HepG2 (cell line): Measurements from ENCODE around the gene SYDE2. TPM values are rescaled to one million over a fixed set of nuclear protein-coding genes. Genes with fewer than 3 reads are reported as not detected.

Source experiments
- ATAC-seq: fragments of 200-7000 bp; cut with Tn5 transposase; 3 replicates; pipeline ENCODE4 v1.9.1; 2020; ENCODE audit warnings: mild to moderate bottlenecking, moderate library complexity
- BruUV-seq: library from RNA; stranded (reverse); fragments of 400-500 nt; replicated peaks from 2 replicates; lab custom pipeline; 2021; lab: Mats Ljungman, UMichigan
- CTCF ChIA-PET: fragments of 300-600 bp; formaldehyde crosslinking; extraction: SDS; loops from one replicate; lab custom pipeline; 2021; ENCODE audit warnings: low total read pairs, inconsistent platforms, low intra/inter-chr PET ratio; lab: Yijun Ruan, JAX
- POLR2A ChIA-PET: fragments of 350-600 bp; sonication (Branson Sonifier 250); formaldehyde crosslinking; loops from one replicate; lab custom pipeline; 2020; ENCODE audit warnings: antibody characterized with exemption, inconsistent platforms; lab: Yijun Ruan, JAX
- DNase-seq: peaks from one replicate; pipeline ENCODE4 v3.0.0-alpha.2; 2015; ENCODE audit warnings: low spot score
- FAIRE-seq: peaks from 3 replicates; lab custom pipeline; 2011; peaks lifted over from hg19 to GRCh38; lab: Jason Lieb, UNC
- H2AFZ ChIP-seq: one replicate; pipeline ENCODE4 v1.6.1; 2011; ENCODE audit warnings: low read length, inconsistent platforms
- H3K27ac ChIP-seq: fragments of 300-600 bp; 3 replicates; pipeline ENCODE4 v1.8.0; 2011; ENCODE audit warnings: mixed run types, mild to moderate bottlenecking, mixed read lengths, low read length, inconsistent platforms; ENCODE audit not compliant: insufficient read depth; ENCODE audit errors: extremely low read length
- H3K27me3 ChIP-seq, 2 experiments: fragments of 200-600 bp in 1 of 2; 2 replicates in 1 of 2; 3 replicates in 1 of 2; pipeline versions ENCODE4 v1.6.0 to v1.8.0; 2011; ENCODE audit warnings: low read length in 2 of 2, mild to moderate bottlenecking in 2 of 2, moderate library complexity in 2 of 2, inconsistent platforms in 1 of 2; ENCODE audit not compliant: insufficient read depth in 2 of 2, control insufficient read depth in 1 of 2
- H3K36me3 ChIP-seq, 2 experiments: fragments of 200-600 bp in 1 of 2; replicated peaks in 1 of 2; 2 replicates in 1 of 2; 3 replicates in 1 of 2; pipeline versions ENCODE4 v1.5.1 to v1.8.0; 2011; ENCODE audit warnings: low read length in 2 of 2, inconsistent platforms in 1 of 2; ENCODE audit not compliant: insufficient read depth in 2 of 2, control insufficient read depth in 1 of 2
- H3K4me1 ChIP-seq: 2 replicates; pipeline ENCODE4 v1.5.1; 2012; ENCODE audit warnings: low read length, inconsistent platforms; ENCODE audit not compliant: insufficient read depth
- H3K4me2 ChIP-seq: 2 replicates; pipeline ENCODE4 v1.6.0; 2011; ENCODE audit warnings: low read depth, low read length, inconsistent platforms
- H3K4me3 ChIP-seq, 3 experiments: fragments of 200-600 bp in 1 of 3; sonication (generic), shearing (Covaris generic) in 1 of 3; replicated peaks in 1 of 3; 2 replicates each; pipeline ENCODE4 v1.5.1; 2011 to 2016; ENCODE audit warnings: low read length in 3 of 3, inconsistent platforms in 2 of 3, low read depth in 2 of 3, mild to moderate bottlenecking in 2 of 3, control low read depth in 1 of 3, mixed read lengths in 1 of 3; ENCODE audit not compliant: insufficient read depth in 1 of 3
- H3K79me2 ChIP-seq: one replicate; pipeline ENCODE4 v1.6.1; 2011; ENCODE audit warnings: low read length, inconsistent platforms; ENCODE audit not compliant: insufficient read depth
- H3K9ac ChIP-seq: 2 replicates; pipeline ENCODE4 v1.6.0; 2011; ENCODE audit warnings: mild to moderate bottlenecking, low read depth, low read length, inconsistent platforms; ENCODE audit not compliant: insufficient read depth
- H3K9me3 ChIP-seq: 2 replicates; pipeline ENCODE4 v1.5.1; 2012; ENCODE audit warnings: mild to moderate bottlenecking, low read length
- H4K20me1 ChIP-seq: 2 replicates; pipeline ENCODE4 v1.6.0; 2011; ENCODE audit warnings: inconsistent platforms, mild to moderate bottlenecking, low read length, moderate library complexity; ENCODE audit not compliant: insufficient read depth
- KAT8 ChIP-seq: IDR thresholded peaks from 2 replicates; pipeline ENCODE4 v1.6.1; 2016; ENCODE audit warnings: missing genetic modification reagents, missing compliant biosample characterization
- SIN3A ChIP-seq: IDR thresholded peaks from 2 replicates; pipeline ENCODE4 v1.6.1; 2011; ENCODE audit warnings: low read depth, mild to moderate bottlenecking, control low read depth, low read length, borderline replicate concordance
- XRCC5 ChIP-seq: fragments of 200-400 bp; formaldehyde crosslinking; optimal IDR thresholded peaks from 2 replicates; pipeline ENCODE3; 2017; ENCODE audit warnings: mild to moderate bottlenecking, low read length
- ZKSCAN1 ChIP-seq: fragments of 150-350 bp; IDR thresholded peaks from 2 replicates; pipeline ENCODE4 v1.6.1; 2014; ENCODE audit warnings: low read length
- ZNF260 ChIP-seq: sonication (generic); formaldehyde crosslinking; IDR thresholded peaks from 2 replicates; pipeline ENCODE4 v1.4.0; 2020; ENCODE audit warnings: missing genetic modification reagents, low read depth, mild to moderate bottlenecking, borderline replicate concordance
- ZNF432 ChIP-seq: sonication (generic); formaldehyde crosslinking; IDR thresholded peaks from 2 replicates; pipeline ENCODE4 v1.5.0; 2020; ENCODE audit warnings: missing genetic modification reagents, mild to moderate bottlenecking, borderline replicate concordance
- ZSCAN29 ChIP-seq: sonication (generic); formaldehyde crosslinking; conservative IDR thresholded peaks from 2 replicates; pipeline ENCODE4 v1.4.0; 2020; ENCODE audit warnings: mild to moderate bottlenecking, missing genetic modification reagents
- in situ Hi-C: cut with HindIII; loops from 2 replicates; pipeline ENCODE4 v1.10.0; 2017; ENCODE audit warnings: low pct_unique_long_range_greater_than_20kb; ENCODE audit not compliant: extremely low pct_ligation_motif_present
- intact Hi-C: fragments of 100-400 bp; cut with micrococcal nuclease; formaldehyde crosslinking; loops from one replicate; pipeline ENCODE4 v1.10.0; 2022; ENCODE audit not compliant: unreplicated experiment
- polyA plus RNA-seq, 8 experiments: library from polyadenylated mRNA; depleted of rRNA in 3 of 8; stranded (reverse) in 7 of 8; unstranded in 1 of 8; fragments of >200 nt; fragmentation: Illumina TruSeq in 4 of 8; extraction: Trizol in 4 of 8; gene quantifications; 2 replicates each; pipeline versions ENCODE4 v1.2.1 to v1.2.3, GENCODE V29; 2011 to 2016; ENCODE audit warnings: low read depth in 4 of 8, missing spikeins in 1 of 8, mixed read lengths in 1 of 8; ENCODE audit not compliant: insufficient read depth in 1 of 8
- total RNA-seq, 5 experiments: library from RNA; depleted of rRNA; stranded (reverse); fragments of >200 nt; fragmentation: Illumina TruSeq; extraction: Trizol; gene quantifications; 2 replicates each; pipeline ENCODE4 v1.2.3, GENCODE V29; 2016; ENCODE audit warnings: low read depth in 1 of 5
- TF ChIP-seq, protein P1 (sequence below): fragments of 450-650 bp; IDR thresholded peaks from 2 replicates; pipeline ENCODE4 v1.6.1; 2017; ENCODE audit warnings: mild to moderate bottlenecking
- TF ChIP-seq, protein P2 (sequence below), 2 experiments: fragments of 450-650 bp in 1 of 2; sonication (generic) in 1 of 2; formaldehyde crosslinking in 1 of 2; IDR thresholded peaks; 2 replicates each; pipeline versions ENCODE4 v1.6.1 to v1.8.0; 2016 to 2022; ENCODE audit warnings: antibody characterized with exemption in 1 of 2, mild to moderate bottlenecking in 1 of 2, missing genetic modification reagents in 1 of 2
- TF ChIP-seq, protein P3 (sequence below): sonication (generic); formaldehyde crosslinking; IDR thresholded peaks from 2 replicates; pipeline ENCODE4 v1.8.0; 2022; ENCODE audit warnings: missing genetic modification reagents, mild to moderate bottlenecking, borderline replicate concordance

The SYDE2 gene
- total and polyA plus RNA-seq, 2 of the 13 experiments (the other 11 are each of a cell fraction or from before 2014, with no cell fraction given): 1.8 to 5.3 TPM

DNA sequence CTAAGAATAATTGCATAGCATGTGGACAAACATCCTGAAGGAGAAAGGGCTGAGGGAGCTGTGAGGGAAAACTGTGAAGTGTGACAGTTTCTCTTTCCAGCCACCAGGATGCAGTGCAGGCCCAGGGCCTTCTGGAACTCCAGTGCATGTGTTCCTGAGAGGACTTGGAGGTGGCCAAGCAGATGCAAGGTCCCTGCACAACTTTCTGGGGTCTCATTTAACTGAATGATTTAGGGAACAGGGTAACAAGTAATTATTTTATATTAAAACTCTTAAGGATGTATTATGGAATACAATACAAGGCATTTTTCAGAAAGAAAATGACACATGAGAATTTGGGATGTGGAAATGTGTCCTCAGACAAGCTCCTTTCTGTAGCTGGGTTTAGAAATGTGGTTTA is 91.3 kb downstream of the SYDE2 start:
- no peak overlapping the region for H3K9ac ChIP-seq
- FAIRE-seq: peak; percentile 62
- in situ Hi-C loops: no loop called here
- H3K79me2 ChIP-seq: no peaks in the 10 kb centered on the region
- peak; percentile 54 for DNase-seq
- intact Hi-C loops: loop anchor here (1.0 to 10.0 kb wide), 5 partner anchors 89 to 165 kb away; partner anchors contain the start of gene C1orf52
- H3K4me3 ChIP-seq: no peak overlapping the region
- H3K27ac ChIP-seq: no peak overlapping the region
- H3K36me3 ChIP-seq: no peaks in the 10 kb centered on the region
- no TSS peak for BruUV-seq
- no peaks in the 10 kb centered on the region for H3K4me1 ChIP-seq
- POLR2A ChIA-PET: interaction anchor here (1.5 kb wide), 1 partner anchor 150 kb away, joined by 7 read pairs; the partner anchor contains the start of gene C1orf52
- no peak overlapping the region for H3K4me2 ChIP-seq
- H4K20me1 ChIP-seq: no peaks in the 10 kb centered on the region
- no peak overlapping the region for H2AFZ ChIP-seq
- H3K9me3 ChIP-seq: no peaks in the 10 kb centered on the region
- CTCF ChIA-PET: interaction anchor here (0.9 to 4.1 kb wide), 2 partner anchors 145 to 150 kb away, joined by 4 to 34 read pairs; partner anchors contain the start of gene C1orf52
- no peaks in the 10 kb centered on the region; a peak in 1 of 5 replicates for H3K27me3 ChIP-seq
- peak; percentile 99 for ATAC-seq
- TF ChIP-seq ZNF432 (no peak), XRCC5 (peak; percentile 35), ZNF260 (CRISPR knock-in tag) (no peak), SIN3A (no peak), KAT8 (CRISPR knock-in tag) (0 out of 2 replicates have a peak, but pooled peaks have one; percentile 22), ZKSCAN1 (no peak), ZSCAN29 (CRISPR knock-in tag) (no peak)
- TF ChIP-seq, protein P1, sequence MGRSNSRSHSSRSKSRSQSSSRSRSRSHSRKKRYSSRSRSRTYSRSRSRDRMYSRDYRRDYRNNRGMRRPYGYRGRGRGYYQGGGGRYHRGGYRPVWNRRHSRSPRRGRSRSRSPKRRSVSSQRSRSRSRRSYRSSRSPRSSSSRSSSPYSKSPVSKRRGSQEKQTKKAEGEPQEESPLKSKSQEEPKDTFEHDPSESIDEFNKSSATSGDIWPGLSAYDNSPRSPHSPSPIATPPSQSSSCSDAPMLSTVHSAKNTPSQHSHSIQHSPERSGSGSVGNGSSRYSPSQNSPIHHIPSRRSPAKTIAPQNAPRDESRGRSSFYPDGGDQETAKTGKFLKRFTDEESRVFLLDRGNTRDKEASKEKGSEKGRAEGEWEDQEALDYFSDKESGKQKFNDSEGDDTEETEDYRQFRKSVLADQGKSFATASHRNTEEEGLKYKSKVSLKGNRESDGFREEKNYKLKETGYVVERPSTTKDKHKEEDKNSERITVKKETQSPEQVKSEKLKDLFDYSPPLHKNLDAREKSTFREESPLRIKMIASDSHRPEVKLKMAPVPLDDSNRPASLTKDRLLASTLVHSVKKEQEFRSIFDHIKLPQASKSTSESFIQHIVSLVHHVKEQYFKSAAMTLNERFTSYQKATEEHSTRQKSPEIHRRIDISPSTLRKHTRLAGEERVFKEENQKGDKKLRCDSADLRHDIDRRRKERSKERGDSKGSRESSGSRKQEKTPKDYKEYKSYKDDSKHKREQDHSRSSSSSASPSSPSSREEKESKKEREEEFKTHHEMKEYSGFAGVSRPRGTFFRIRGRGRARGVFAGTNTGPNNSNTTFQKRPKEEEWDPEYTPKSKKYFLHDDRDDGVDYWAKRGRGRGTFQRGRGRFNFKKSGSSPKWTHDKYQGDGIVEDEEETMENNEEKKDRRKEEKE: no peak
- TF ChIP-seq, protein P2, sequence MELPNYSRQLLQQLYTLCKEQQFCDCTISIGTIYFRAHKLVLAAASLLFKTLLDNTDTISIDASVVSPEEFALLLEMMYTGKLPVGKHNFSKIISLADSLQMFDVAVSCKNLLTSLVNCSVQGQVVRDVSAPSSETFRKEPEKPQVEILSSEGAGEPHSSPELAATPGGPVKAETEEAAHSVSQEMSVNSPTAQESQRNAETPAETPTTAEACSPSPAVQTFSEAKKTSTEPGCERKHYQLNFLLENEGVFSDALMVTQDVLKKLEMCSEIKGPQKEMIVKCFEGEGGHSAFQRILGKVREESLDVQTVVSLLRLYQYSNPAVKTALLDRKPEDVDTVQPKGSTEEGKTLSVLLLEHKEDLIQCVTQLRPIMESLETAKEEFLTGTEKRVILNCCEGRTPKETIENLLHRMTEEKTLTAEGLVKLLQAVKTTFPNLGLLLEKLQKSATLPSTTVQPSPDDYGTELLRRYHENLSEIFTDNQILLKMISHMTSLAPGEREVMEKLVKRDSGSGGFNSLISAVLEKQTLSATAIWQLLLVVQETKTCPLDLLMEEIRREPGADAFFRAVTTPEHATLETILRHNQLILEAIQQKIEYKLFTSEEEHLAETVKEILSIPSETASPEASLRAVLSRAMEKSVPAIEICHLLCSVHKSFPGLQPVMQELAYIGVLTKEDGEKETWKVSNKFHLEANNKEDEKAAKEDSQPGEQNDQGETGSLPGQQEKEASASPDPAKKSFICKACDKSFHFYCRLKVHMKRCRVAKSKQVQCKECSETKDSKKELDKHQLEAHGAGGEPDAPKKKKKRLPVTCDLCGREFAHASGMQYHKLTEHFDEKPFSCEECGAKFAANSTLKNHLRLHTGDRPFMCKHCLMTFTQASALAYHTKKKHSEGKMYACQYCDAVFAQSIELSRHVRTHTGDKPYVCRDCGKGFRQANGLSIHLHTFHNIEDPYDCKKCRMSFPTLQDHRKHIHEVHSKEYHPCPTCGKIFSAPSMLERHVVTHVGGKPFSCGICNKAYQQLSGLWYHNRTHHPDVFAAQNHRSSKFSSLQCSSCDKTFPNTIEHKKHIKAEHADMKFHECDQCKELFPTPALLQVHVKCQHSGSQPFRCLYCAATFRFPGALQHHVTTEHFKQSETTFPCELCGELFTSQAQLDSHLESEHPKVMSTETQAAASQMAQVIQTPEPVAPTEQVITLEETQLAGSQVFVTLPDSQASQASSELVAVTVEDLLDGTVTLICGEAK (IDR thresholded peaks at IDR 0.05): no peak
- TF ChIP-seq, protein P2 (CRISPR knock-in tag; IDR thresholded peaks at IDR 0.05): no peak
- TF ChIP-seq, protein P3, sequence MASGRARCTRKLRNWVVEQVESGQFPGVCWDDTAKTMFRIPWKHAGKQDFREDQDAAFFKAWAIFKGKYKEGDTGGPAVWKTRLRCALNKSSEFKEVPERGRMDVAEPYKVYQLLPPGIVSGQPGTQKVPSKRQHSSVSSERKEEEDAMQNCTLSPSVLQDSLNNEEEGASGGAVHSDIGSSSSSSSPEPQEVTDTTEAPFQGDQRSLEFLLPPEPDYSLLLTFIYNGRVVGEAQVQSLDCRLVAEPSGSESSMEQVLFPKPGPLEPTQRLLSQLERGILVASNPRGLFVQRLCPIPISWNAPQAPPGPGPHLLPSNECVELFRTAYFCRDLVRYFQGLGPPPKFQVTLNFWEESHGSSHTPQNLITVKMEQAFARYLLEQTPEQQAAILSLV (CRISPR knock-in tag): no peak
